GM19438 (cell line): Measurements from ENCODE around the gene HTR3B.
"Not testable (repeated sequence)": the region's sequence is repeated elsewhere in the genome, so short reads cannot be mapped to it uniquely, and the experiment has no call there.

ENCODE experiments used
- ATAC-seq: cut with Tn5 transposase; IDR thresholded peaks from one replicate; pipeline ENCODE4 v1.9.1; 2021; ENCODE audit warnings: low read depth; ENCODE audit not compliant: unreplicated experiment

Gene HTR3B

GRCh38 chr11:113904379-113905101 is at the start of gene HTR3B:
Gene HTR3B, plus strand, starts transcription at chr11:113904796. Its CDS starts 138 bp downstream, at chr11:113904934.
- ATAC-seq = no peak

GRCh38 chr11:113855803-113856202 is 48.8 kb upstream of the HTR3B start:
- no peak for ATAC-seq

- no peak for ATAC-seq
Observed at GRCh38 chr11:113856966-113857759, 47.4 kb upstream of the HTR3B start.

- ATAC-seq = no peak
Observed at GRCh38 chr11:113859665-113860064, 44.9 kb upstream of the HTR3B start.

GRCh38 chr11:113862435-113862834 is 42.2 kb upstream of the HTR3B start:
- ATAC-seq = no peak

- ATAC-seq = no peak
Observed at GRCh38 chr11:113864410-113864809, 40.2 kb upstream of the HTR3B start.

- no peak for ATAC-seq
Observed at GRCh38 chr11:113865873-113866272, 38.7 kb upstream of the HTR3B start.

- no peak for ATAC-seq
Observed at GRCh38 chr11:113867843-113868503, 36.6 kb upstream of the HTR3B start.

GRCh38 chr11:113871336-113871735 is 33.3 kb upstream of the HTR3B start:
- ATAC-seq = no peak

GRCh38 chr11:113873236-113873626 is 31.4 kb upstream of the HTR3B start:
- ATAC-seq = no peak

- no peak for ATAC-seq
Observed at GRCh38 chr11:113874096-113874495, 30.5 kb upstream of the HTR3B start.

GRCh38 chr11:113874581-113875233 is 29.9 kb upstream of the HTR3B start:
- ATAC-seq = peak; percentile 39

GRCh38 chr11:113875234-113876073 is 29.1 kb upstream of the HTR3B start, which contains the start of gene USP28:
Gene USP28, minus strand, starts transcription at chr11:113875572. Its CDS starts 71 bp downstream, at chr11:113875501.
- peak; percentile 79 for ATAC-seq

GRCh38 chr11:113876074-113876797 is 28.4 kb upstream of the HTR3B start:
- ATAC-seq = no peak

- ATAC-seq = no peak
Observed at GRCh38 chr11:113876798-113877669, 27.6 kb upstream of the HTR3B start.

- no peak for ATAC-seq
Observed at GRCh38 chr11:113877670-113878055, 26.9 kb upstream of the HTR3B start.

- ATAC-seq = not testable (repeated sequence)
Observed at GRCh38 chr11:113879446-113879845, 25.1 kb upstream of the HTR3B start.

- no peak for ATAC-seq
Observed at GRCh38 chr11:113880971-113881370, 23.6 kb upstream of the HTR3B start.
